Type B pancreatic cell (in vitro differentiated cells): ENCODE measurements around the gene OPALIN. TPM values are rescaled to one million over a fixed set of nuclear protein-coding genes. Genes with fewer than 3 reads are reported as not detected.

Experiments
- DNase-seq: peaks from one replicate; pipeline ENCODE4 v3.0.0; 2021; ENCODE audit warnings: mixed read lengths; ENCODE audit not compliant: unreplicated experiment; ENCODE audit errors: extremely low spot score
- H3K27ac Mint-ChIP-seq: 2 replicates; pipeline ENCODE4 v1.8.0; 2021; ENCODE audit warnings: mild to moderate bottlenecking, mixed read lengths
- H3K27me3 Mint-ChIP-seq: 2 replicates; pipeline ENCODE4 v1.8.0; 2021; ENCODE audit warnings: mixed read lengths
- H3K36me3 Mint-ChIP-seq: 2 replicates; pipeline ENCODE4 v1.8.0; 2021; ENCODE audit warnings: mixed read lengths
- H3K4me1 Mint-ChIP-seq: one replicate; pipeline ENCODE4 v1.8.0; 2021; ENCODE audit warnings: mixed read lengths; ENCODE audit not compliant: unreplicated experiment
- H3K4me3 Mint-ChIP-seq: 2 replicates; pipeline ENCODE4 v1.8.0; 2021; ENCODE audit warnings: mild to moderate bottlenecking, mixed read lengths
- H3K9me3 Mint-ChIP-seq: 2 replicates; pipeline ENCODE4 v1.8.0; 2021; ENCODE audit warnings: mixed read lengths
- CTCF ChIP-seq: fragments of 200-600 bp; sonication (generic); conservative IDR thresholded peaks from 2 replicates; pipeline ENCODE4 v1.5.0; 2021; ENCODE audit warnings: antibody characterized with exemption, mild to moderate bottlenecking
- total RNA-seq: library from RNA; stranded (reverse); gene quantifications from 2 replicates; pipeline ENCODE4 v1.2.1, GENCODE V29; 2021; ENCODE audit warnings: low replicate concordance

The OPALIN gene
- total RNA-seq, 1 donor from 2014 or later = not detected

GRCh38 chr10:96367470-96367869 is 8.7 kb upstream of the OPALIN start:
- H3K9me3 Mint-ChIP-seq = no peaks in the 10 kb centered on the region
- no peaks in the 10 kb centered on the region for H3K27me3 Mint-ChIP-seq
- H3K4me1 Mint-ChIP-seq = no peaks in the 10 kb centered on the region

GRCh38 chr10:96366508-96366907 is 7.7 kb upstream of the OPALIN start:
- no peak for DNase-seq
- Mint-ChIP-seq H3K36me3 (no peaks in the 10 kb centered on the region), H3K27me3 (no peaks in the 10 kb centered on the region), H3K9me3 (no peaks in the 10 kb centered on the region), H3K4me1 (no peaks in the 10 kb centered on the region), H3K27ac (no peak overlapping the region), H3K4me3 (no peak overlapping the region)
- TF ChIP-seq CTCF = no peak

More at GRCh38 chr10:96367470-96367869, 8.7 kb upstream of the OPALIN start:
- DNase-seq = no peak
- H3K4me3 Mint-ChIP-seq = no peak overlapping the region
- TF ChIP-seq CTCF = no peak
- H3K27ac Mint-ChIP-seq = no peak overlapping the region
- no peaks in the 10 kb centered on the region for H3K36me3 Mint-ChIP-seq

GRCh38 chr10:96365571-96365970 is 6.8 kb upstream of the OPALIN start:
- H3K9me3 Mint-ChIP-seq = no peaks in the 10 kb centered on the region
- H3K27me3 Mint-ChIP-seq = no peaks in the 10 kb centered on the region
- DNase-seq = no peak
- H3K36me3 Mint-ChIP-seq = no peaks in the 10 kb centered on the region
- H3K4me3 Mint-ChIP-seq = no peak overlapping the region
- H3K27ac Mint-ChIP-seq = no peak overlapping the region
- H3K4me1 Mint-ChIP-seq = no peaks in the 10 kb centered on the region
- TF ChIP-seq CTCF = no peak

GRCh38 chr10:96360766-96361165 is 2.0 kb upstream of the OPALIN start:
- DNase-seq = peak; percentile 37
- peaks cover 17% of the 10 kb centered on the region for H3K27me3 Mint-ChIP-seq
- no peaks in the 10 kb centered on the region for H3K36me3 Mint-ChIP-seq
- TF ChIP-seq CTCF = no peak
- H3K27ac Mint-ChIP-seq = no peak overlapping the region
- H3K9me3 Mint-ChIP-seq = no peaks in the 10 kb centered on the region
- H3K4me3 Mint-ChIP-seq = no peak overlapping the region
- H3K4me1 Mint-ChIP-seq = no peaks in the 10 kb centered on the region

GRCh38 chr10:96360331-96360730 is 1.5 kb upstream of the OPALIN start:
- Mint-ChIP-seq H3K4me1 (no peaks in the 10 kb centered on the region), H3K27ac (no peak overlapping the region), H3K27me3 (peaks cover 18% of the 10 kb centered on the region), H3K4me3 (no peak overlapping the region), H3K36me3 (no peaks in the 10 kb centered on the region), H3K9me3 (no peaks in the 10 kb centered on the region)
- DNase-seq = no peak
- TF ChIP-seq CTCF = no peak

GRCh38 chr10:96359616-96360015 is 814 bp upstream of the OPALIN start:
- Mint-ChIP-seq H3K36me3 (no peaks in the 10 kb centered on the region), H3K4me1 (no peaks in the 10 kb centered on the region), H3K27ac (no peak overlapping the region), H3K9me3 (no peaks in the 10 kb centered on the region), H3K27me3 (peaks cover 21% of the 10 kb centered on the region), H3K4me3 (no peak overlapping the region)
- peak; percentile 43 for DNase-seq
- no peak for TF ChIP-seq CTCF
